Uterus (tissue), 2 donors: ENCODE measurements around the gene PTGES2.

Experiments
- CTCF ChIP-seq, 4 experiments: fragments of 200-600 bp in 2 of 4; fragments of 450-650 bp in 2 of 4; sonication (generic) in 2 of 4; IDR thresholded peaks; one replicate each; pipeline ENCODE4 v1.5.1; 2016 to 2019; ENCODE audit warnings: antibody characterized with exemption in 4 of 4, mild to moderate bottlenecking in 2 of 4, moderate library complexity in 1 of 4
- POLR2A ChIP-seq, 2 donors: fragments of 450-650 bp; IDR thresholded peaks; one replicate each; pipeline ENCODE4 v1.6.1; 2016; ENCODE audit warnings: antibody characterized with exemption in 2 of 2, mild to moderate bottlenecking in 1 of 2, moderate library complexity in 1 of 2

- TF ChIP-seq CTCF (IDR thresholded peaks at IDR 0.05) (no peak), POLR2A (IDR thresholded peaks at IDR 0.05) (no peak)
Measured at GRCh38 chr9:128096616-128097536, 30.7 kb downstream of the PTGES2 start.
